ENCODE measurements around the gene PAX6.

GRCh38 chr11:31860391-31860790 lies 49.3 kb upstream of the PAX6 start:
- TF ChIP-seq MAZ (IDR thresholded peaks at IDR 0.05; ENCODE audit: borderline replicate concordance, low read depth, low read length): no peak
- no peak for TF ChIP-seq CTCF (conservative IDR thresholded peaks at IDR 0.05; ENCODE audit: low read depth, low read length)
- no peak for TF ChIP-seq RFX5 (IDR thresholded peaks at IDR 0.05; ENCODE audit: low read depth, low read length)
- no peak for TF ChIP-seq MAFK (IDR thresholded peaks at IDR 0.05; ENCODE audit: low read depth, low read length)
- TF ChIP-seq NFE2L2 (IDR thresholded peaks at IDR 0.05; ENCODE audit: low read depth, low read length): no peak
- no peak for TF ChIP-seq FOS (IDR thresholded peaks at IDR 0.05; ENCODE audit: low read depth, low read length)
- no peak for TF ChIP-seq POLR2A (IDR thresholded peaks at IDR 0.05; ENCODE audit: low read depth, low read length)
- TF ChIP-seq RCOR1 (IDR thresholded peaks at IDR 0.05; ENCODE audit: insufficient replicate concordance, low read length): no peak

Data from IMR-90 (cell line).